ENCODE measurements around the gene TET3.

DNA sequence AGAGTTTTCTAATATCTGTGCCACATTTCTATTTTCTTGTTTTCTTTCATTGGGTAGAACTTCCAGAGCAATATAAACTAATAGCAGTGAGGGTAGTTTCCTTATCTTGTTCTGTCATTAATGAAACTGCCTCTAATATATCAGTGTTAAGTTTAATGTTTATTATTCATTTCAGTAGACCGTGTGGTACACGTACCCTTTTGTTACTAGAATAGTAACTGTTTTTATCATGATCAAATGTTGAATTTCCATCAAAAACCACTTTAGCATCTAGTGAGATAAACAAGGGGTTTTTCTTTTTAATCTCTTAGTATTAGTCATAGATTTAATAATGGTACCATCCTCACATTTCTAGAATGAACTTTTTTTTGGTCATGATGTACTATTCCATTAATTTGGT, 42.0 kb upstream of the TET3 start:
- TF ChIP-seq POLR2A (IDR thresholded peaks at IDR 0.05; ENCODE audit: low read length) = no peak
- TF ChIP-seq, protein P1, sequence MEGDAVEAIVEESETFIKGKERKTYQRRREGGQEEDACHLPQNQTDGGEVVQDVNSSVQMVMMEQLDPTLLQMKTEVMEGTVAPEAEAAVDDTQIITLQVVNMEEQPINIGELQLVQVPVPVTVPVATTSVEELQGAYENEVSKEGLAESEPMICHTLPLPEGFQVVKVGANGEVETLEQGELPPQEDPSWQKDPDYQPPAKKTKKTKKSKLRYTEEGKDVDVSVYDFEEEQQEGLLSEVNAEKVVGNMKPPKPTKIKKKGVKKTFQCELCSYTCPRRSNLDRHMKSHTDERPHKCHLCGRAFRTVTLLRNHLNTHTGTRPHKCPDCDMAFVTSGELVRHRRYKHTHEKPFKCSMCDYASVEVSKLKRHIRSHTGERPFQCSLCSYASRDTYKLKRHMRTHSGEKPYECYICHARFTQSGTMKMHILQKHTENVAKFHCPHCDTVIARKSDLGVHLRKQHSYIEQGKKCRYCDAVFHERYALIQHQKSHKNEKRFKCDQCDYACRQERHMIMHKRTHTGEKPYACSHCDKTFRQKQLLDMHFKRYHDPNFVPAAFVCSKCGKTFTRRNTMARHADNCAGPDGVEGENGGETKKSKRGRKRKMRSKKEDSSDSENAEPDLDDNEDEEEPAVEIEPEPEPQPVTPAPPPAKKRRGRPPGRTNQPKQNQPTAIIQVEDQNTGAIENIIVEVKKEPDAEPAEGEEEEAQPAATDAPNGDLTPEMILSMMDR (IDR thresholded peaks at IDR 0.05) = no peak
- TF ChIP-seq, protein P2, sequence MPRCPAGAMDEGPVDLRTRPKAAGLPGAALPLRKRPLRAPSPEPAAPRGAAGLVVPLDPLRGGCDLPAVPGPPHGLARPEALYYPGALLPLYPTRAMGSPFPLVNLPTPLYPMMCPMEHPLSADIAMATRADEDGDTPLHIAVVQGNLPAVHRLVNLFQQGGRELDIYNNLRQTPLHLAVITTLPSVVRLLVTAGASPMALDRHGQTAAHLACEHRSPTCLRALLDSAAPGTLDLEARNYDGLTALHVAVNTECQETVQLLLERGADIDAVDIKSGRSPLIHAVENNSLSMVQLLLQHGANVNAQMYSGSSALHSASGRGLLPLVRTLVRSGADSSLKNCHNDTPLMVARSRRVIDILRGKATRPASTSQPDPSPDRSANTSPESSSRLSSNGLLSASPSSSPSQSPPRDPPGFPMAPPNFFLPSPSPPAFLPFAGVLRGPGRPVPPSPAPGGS (IDR thresholded peaks at IDR 0.05) = no peak
- no peak for TF ChIP-seq JUN (IDR thresholded peaks at IDR 0.05)
- no peak for TF ChIP-seq RCOR1 (IDR thresholded peaks at IDR 0.05; ENCODE audit: low read depth, low read length)
- no peak for TF ChIP-seq CEBPB (IDR thresholded peaks at IDR 0.05)
